ENCODE measurements around the gene ZRANB1. TPM values are rescaled to one million over a fixed set of nuclear protein-coding genes. Genes with fewer than 3 reads are reported as not detected.
"Not testable (repeated sequence)": the region's sequence is repeated elsewhere in the genome, so short reads cannot be mapped to it uniquely, and the experiment has no call there.

ZRANB1 gene
- total RNA-seq (2014; rRNA removed; shearing (Covaris generic)): 12.3 and 13.8 TPM in 2 replicates

DNA sequence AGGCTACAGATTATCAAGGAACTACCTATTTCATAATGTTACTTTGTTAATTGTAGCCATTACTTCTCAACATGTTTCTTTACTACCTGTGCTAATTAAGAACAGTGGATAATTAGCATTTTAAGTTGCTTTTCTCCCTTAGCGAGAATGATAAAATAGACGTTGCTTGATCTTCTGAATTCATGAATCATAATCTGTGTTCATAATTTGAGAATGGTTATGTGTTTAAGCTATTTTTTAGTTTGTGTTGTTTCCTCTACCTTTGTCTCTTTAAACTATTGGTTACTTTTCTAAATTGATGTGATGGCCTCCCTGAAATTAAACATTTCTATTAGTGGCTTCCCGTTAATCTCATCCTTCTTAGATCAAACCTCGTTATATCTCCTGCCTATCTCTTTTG is at the start of gene ZRANB1:
TSS of gene ZRANB1 (plus strand) at position 301 of the 400 bp plus-strand sequence. CDS start 371 bp downstream, outside the sequence.
- DNase-seq (ENCODE audit: low spot score): no peak

DNA sequence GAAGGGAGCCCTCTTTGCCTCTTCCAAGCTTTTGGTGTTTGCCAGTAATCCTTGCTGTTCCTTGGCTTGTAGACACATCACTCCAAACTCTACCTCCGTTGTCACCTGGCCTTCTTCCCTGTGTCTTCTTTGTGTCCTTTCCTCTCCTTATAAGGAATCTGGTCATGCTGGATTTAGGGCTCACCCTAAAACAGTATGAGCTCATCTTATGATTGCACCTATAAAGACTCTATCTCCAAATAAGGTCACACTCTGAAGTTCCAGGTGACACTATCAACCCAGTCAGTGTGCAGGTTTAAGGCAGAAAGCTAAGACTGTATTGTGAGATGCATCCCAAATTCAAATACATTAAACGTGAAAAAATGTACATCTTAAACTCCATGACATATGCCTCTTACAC is 49.0 kb upstream of the ZRANB1 start:
- no peak for DNase-seq (ENCODE audit: low spot score)

DNA sequence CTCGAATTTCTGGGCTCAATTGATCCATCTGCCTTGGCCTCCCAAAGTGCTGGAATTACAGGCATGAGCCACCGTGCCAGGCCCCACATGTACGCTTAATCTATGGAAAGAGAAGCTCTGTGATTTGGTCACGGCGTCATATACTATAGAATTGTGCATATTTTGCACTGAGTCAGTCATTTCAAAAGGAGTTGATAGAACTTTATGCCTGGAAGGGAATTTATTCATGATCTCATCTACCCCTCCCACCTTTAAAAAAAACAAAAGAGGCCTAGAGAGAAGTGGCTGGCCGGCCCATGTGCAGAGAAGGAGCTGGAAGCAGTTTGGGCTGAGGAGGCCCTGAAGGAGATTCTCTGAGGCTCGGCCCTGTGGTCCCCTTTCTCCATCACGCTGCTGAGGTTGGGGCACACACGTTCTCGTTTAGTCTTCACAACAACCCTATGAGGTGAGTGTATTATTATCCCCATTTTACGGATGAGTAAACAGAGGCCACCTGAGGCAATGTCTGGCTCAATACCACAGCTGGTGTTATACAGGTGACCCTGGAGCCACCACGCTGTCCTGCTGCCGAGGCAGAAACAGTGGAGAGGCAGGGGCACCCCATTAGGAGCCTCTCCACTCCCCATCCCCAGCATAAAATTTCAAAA is 47.2 kb upstream of the ZRANB1 start:
- no peak for DNase-seq (ENCODE audit: low spot score)

DNA sequence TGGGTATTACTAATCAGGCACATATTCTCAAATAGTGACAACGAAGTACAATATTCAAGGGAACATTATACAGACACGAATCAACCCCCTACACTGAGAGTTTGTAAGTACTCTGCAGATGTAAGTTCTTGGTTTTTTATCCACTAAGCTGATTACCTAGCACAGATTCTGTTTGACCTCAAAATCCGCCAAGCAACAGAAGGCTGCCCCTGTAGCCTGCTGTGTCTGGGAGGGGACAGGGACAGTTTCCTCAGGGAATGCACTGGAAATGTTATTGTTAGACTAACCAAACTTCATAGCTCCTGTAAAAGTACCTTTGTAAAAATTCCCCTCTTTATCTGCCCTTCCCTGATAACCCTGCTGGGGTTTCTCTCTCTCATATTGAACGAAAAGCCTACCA is 45.2 kb upstream of the ZRANB1 start:
- no peak for DNase-seq (ENCODE audit: low spot score)

DNA sequence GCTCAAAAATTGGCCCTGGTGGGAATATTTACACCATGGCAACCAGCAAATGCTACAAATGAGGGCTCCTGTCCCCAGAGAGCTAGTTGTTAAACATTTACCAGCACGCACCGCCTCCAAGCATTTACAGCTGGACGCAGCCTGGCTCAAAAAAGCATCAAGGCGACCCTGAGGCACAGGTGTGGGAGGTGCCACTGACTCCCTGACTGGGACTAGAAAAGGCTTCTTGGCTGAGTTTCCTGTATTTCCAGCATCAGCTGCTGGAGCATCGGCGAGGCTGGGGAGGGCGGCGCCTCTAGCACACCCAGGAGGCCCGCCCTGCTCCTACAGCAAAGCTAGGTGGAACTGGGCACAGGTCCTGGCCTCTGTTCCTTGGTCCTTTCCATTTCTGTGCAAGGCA is 43.5 kb upstream of the ZRANB1 start:
- no peak for DNase-seq (ENCODE audit: low spot score)

DNA sequence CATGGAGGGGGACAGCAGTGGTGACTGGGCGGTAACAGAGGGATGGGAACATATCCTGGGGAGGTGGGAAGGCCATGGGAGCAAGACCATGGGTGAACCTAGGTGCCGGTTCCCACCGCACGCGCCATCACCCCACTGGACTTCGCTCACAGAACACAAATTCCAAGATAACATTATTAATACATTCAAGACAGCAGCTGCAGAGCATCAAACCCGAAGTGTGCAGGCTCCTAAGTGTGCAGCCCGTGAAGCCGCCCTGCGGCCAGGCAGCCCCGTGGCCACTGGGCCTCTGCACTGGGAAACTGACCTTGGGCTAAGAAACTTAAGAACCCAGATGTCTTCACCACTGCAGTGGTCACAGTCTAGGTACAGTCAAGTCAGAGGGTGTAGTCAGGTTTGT is 42.8 kb upstream of the ZRANB1 start:
- no peak for DNase-seq (ENCODE audit: low spot score)

DNA sequence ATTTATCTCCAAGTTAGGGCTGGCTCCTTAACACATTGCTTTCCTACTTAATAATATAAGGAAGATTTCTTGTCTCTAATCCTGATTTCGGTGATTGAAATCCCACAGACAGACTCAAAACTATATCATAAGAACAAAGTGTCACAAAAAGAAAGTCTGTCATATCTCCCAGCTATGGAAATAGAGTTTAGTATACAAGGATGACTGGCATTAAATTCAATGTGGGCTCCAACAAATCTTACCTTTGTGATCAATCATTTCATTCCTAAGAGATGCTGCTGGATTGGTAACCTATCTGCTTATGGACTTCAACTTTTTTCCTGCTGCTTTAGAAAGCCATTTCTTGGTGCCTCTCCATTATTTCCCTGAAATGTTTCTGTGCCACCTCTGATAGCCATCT is 39.5 kb upstream of the ZRANB1 start:
- DNase-seq (ENCODE audit: low spot score): no peak

DNA sequence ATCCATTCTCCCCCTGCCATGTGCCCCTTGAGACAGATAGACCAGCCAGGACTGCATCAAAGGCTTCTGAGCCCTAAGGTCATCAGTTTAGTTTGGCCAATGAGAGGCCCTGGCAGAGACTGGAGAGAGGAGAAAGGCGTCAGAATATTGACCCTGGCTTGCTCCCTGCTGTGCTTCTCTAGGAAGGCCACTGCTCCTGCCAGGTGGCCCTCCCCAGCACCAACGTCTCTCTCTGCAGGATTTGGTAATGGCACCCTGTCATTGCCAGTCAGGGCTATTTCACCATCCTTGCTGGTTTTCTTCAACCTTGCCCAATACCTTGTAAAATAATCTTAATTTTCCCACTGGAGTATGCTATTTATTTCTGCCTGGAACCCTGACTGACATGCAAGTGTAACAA is 38.8 kb upstream of the ZRANB1 start:
- no peak for DNase-seq (ENCODE audit: low spot score)

DNA sequence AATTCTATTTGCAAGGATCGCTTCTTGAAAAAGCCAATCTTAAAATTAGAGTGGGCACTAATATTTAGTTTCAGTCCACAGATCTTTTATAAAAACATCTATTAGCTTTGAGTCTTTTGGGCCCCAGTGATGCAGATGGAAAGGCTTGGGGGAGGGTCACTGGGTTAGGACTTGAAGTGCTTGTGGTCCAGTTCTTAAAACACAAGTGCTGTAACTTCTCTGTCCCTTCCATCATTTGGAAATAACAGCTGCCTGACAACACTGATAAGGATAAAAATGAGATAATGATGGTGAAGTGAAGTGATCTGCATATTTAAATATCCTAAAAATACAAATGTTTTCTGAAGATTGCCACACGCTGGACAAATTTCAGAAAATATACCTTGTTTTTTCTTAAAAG is 37.1 kb upstream of the ZRANB1 start:
- DNase-seq (ENCODE audit: low spot score): no peak

DNA sequence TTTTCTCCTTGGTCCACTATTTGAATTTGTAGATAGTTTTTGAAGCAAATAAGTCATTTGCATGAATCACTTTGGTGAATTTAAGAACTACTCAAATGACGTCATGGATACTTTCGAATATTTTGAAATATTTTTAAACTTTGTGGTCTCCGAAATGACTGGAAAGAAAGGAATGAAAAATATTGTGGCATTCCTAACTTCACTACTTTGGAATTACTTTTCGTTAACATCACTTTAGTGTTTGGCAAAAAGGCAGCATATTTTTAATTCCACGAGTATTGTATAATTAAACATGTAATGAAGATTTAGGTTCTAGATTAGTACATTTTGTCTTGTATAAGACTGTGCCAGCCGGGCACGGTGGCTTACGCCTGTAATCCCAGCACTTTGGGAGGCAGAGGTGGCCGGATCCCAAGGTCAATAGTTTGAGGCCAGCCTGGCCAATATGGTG is 35.3 kb upstream of the ZRANB1 start:
- peak; percentile 70 for DNase-seq (ENCODE audit: low spot score)

DNA sequence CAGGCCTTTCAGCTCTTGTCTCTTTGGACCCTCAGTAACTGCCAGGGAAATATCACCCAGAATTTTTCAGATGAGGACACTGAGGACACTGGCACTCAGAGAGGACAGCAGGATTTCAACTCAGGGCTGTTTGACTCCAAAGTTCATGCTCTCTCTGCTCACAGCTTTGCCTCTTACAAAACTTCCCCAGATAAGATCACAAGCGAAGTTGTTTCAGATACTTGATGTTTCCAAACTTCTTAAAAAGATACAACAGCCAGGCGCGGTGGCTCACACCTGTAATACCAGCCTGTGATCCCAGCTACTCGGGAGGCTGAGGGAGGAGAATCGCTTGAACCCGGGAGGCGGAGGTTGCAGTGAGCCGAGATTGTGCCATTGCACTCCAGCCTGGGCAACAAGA is 32.4 kb upstream of the ZRANB1 start:
- DNase-seq (ENCODE audit: low spot score): no peak

DNA sequence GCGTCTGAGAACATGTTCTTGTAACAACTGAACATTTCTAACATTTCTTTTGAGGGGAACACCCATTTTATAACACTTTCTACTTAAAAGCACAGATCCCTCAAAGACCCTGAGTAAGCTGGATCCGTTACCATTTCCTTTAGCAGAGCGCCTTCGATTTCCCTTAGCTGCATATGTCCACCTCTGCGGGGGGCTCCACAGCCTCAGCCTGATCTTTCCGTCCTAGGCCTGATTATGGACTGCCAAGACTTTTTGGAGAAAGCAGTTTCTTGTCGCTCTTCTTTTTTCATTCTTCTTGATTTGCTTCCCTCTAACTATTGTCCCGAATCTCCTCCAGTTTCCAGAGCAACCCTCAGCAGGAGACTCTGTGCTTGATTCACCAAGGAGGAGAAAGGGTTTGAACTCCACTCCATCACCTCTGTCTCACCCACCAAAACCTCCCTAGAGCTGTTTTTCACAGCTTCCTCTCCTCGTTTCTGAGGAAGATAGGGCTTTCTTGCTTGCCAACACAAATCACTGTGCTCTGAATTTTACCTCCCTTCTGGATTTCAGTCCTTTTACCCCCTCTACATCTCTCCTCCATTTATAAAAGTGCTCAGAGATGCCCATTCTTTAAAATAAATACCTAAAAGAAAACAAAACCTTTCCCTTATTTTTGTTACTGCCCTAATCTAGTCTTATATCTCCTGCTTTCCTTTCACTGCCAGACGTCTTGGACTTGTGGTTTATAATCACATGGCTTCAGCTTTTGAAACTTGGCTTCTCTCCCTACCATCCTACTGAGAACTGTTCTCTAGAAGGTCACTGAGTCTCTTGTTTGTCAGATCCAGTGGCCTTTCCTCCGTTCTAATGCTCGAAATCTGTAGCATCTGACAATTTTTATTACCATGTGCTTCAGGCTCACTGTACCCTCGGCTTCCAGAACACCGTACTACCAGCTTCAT is 30.5 kb upstream of the ZRANB1 start:
- peak; percentile 30 for DNase-seq (ENCODE audit: low spot score)

DNA sequence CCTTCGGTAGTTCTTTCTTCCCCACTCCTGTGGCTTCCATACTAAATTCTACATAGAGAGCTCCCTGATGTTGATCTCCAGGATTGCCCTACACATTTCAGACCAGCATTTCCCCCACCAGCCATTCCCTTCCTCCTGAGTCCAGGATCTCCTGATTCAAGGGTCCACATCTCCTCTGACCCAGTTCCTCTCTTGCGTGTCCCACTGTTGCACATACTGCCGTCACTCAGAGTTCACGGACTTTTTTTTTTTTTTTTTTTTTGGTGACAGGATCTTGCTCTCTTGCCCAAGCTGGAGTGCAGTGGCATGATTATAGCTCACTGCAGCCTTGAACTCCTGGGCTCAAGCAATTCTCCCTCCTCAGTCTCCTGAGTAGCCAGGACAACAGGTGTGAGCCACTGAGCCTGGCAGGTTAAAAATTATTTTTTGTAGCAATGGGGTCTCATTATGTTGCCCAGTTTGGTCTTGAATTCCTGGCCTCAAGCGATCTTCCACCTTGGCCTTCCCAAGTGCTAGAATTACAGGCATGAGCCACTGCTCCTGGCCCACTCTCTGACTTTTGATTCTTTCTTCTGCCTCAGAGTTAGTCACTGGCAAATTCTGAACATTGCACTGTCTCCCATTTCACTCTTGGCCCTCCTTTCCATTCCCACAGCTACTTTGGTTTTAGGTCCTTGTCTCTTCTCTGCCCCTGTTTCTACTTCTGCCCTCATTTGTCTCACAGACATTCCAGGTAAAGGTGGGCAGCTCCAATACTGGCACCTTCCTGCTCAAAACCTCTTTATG is 29.6 kb upstream of the ZRANB1 start:
- no peak for DNase-seq (ENCODE audit: low spot score)

DNA sequence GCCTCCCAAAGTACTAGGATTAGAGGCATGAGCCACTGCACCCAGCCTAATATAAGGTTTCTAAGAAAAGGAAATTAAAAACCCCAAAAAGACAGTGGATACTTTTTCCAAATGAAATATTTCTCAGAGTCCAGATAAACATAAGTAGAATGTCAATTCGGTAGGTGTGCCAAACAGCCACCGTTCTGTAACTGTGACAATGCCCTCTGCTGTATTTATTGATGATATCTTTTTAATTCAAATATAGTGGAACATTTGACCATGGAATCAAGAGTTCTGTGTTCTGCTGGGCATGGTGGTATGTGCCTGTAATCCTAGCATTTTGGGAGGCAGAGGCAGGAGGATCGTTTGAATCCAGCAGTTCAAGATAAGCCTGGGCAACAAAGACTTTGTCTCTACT is 28.8 kb upstream of the ZRANB1 start:
- DNase-seq (ENCODE audit: low spot score): no peak

DNA sequence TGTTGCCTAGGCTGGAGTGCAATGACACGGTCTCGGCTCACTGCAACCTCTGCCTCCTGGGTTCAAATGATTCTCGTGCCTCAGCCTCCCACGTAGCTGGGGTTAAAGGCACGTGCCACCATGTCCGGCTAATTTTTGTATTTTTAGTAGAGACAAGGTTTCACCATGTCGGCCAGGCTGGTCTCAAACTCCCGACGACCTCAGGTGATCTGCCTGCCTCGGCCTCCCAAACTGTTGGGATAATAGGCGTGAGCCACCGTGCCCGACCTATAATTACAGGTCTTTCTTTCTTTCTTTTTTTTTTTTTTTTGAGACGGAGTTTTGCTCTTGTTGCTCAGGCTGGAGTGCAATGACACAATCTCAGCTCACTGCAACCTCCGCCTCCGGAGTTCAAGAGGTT is 27.5 kb upstream of the ZRANB1 start:
- not testable (repeated sequence) for DNase-seq (ENCODE audit: low spot score)

DNA sequence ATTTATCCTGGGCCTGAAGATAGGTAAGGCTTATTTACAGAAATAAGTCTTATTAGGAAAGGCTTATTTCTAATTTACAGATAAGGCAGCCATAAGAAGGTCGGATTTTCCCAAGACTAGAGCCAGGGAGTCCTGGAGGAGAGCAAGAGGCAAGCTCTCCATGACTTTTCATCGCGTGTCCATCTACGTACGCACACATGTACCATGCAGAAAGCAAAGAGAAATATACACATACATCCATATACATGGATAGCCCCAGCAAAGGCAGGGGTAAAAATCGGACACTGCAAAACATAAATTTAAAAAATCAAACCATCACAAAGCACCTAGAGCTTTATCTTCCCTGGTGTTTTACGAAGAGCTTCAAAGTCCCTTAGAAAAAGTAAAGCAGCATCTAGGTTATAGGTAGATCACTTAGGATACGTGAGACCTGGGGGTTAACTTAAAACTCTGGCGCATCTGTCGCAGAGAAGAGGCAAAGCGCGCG is 25.8 kb upstream of the ZRANB1 start:
- no peak for DNase-seq (ENCODE audit: low spot score)

DNA sequence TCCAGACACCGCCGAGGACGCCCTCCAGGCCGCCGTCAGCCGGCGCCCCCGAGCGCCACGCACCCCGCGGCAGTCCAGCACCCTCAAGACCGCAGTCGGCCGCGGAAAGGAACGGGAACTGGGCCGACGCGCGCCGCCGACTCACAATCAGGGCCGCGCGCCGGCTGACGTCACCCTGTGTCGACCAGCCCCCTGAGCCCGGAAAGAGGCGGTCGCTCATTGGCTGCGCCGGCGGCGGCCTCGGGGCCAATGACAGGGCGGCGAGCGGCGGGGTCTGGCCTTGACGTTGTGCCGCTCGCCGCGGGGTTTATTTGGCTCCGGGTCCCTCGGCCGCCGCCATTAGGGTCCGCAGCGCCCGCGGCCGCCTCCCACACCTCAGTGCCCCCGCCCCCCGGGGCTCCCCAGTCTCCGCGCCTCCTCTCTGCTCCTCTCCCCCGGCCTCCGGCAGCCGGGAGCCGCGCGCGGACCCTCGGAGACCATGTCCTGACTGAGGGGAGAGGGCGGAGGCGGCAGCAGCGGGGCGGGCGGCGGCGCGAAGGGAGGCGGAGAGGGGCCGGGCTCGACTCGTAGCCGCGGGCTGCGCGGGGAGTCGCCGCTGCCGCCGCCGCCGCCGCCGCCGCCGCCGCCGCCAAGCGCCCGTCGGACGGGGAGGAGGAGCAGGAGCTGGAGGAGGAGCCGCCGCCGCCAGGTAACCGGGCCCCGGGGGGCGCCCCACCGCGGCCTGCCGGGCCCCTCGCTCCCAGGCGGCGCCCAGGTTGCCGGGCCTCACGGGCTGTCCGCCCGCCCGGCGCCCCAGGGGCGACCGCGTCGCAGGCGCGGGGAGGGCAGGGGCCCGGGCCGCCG is 25.1 kb upstream of the ZRANB1 start:
- peak; percentile 75 for DNase-seq (ENCODE audit: low spot score)

DNA sequence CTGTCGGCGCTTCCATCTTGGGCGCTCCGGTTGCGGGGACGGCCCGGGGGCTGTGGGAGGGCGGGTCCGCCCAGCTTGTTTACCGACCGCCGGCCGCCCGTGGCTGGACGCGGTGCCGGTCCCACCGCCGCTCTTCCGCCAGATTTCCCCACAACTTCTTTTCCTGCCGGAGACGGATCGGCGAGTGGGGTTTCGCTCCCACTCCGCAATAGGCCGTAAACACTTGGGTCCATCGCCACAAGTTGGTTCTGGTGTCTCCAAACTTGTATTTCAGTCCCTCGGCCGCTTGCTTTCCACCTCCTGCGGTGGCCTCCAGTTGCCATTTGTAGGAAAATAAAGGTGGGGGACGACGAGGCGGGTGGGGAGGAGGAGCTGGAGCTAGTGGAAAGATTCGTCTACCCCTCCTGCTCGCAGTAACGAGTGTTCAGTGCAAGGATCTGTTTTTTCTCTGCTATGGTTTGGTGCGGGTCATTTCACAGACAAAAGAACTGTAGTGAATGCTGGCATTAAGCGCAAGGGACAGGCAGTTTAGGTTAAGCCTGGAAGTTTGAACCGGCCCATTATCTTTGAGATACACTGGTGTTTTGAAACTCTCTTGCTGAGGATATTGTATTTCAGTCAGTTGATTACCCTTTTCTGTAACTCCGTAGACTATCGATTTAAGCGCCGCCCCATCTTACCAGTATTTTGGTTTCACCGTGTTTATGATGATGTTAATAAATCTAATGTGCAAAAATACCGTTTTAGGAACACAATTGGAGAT is 24.3 kb upstream of the ZRANB1 start:
- DNase-seq (ENCODE audit: low spot score): peak; percentile 8

DNA sequence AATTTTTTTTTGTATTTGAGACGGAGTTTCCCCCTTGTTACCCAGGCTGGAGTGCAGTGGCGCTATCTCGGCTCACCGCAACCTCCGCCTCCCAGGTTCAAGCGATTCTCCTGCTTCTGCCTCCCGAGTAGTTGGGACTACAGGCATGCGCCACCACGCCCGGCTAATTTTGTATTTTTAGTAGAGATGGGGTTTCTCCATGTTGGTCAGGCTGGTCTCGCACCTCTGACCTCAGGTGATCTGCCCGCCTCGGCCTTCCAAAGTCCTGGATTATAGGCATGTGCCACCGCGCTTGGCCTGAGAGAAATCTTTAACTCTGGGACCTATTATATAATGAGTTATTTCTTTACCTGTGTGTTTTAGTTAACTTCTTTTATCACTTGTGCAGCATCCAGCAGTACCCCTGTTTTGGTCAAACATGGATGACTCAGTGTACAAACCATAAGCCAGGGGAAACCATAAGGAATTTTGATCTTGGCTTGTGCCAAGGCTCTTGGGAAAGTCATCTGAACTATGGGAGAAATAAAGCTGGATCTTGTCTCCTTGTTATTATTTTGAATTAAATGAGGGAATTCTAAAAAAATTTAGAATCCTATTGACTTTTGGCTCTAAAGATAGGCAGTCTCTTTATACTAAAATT is 23.6 kb upstream of the ZRANB1 start:
- peak; percentile 23 for DNase-seq (ENCODE audit: low spot score)

DNA sequence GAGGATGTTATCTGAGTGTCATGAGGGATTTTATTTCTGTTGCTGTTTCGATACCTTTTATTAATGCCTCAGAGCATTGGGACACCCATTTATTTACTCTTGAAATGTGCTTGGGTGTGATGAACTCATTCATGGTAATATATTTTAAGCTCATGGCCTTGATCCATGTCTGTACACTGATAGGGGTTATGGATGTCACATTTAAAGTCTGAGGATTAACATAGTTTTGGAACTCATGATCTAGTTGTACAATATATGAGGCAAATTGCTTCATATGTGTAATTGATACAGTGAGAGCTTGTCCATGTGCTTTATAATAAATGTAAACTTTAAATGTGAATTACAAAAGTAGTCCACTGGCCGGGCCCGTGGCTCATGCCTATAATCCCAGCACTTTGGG is 23.0 kb upstream of the ZRANB1 start:
- no peak for DNase-seq (ENCODE audit: low spot score)
